ENCODE data around the gene ZBTB46. TPM values are rescaled to one million over a fixed set of nuclear protein-coding genes. Genes with fewer than 3 reads are reported as not detected.

The ZBTB46 gene
- total RNA-seq, 1 donor from 2014 or later, result 39.5 TPM

- Histone ChIP-seq H3K27ac (no peak overlapping the region), H3K36me3 (no peaks in the 10 kb centered on the region), H3K9me3 (no peaks in the 10 kb centered on the region), H3K4me3 (no peak overlapping the region), H3K27me3 (no peaks in the 10 kb centered on the region), H3K4me1 (no peaks in the 10 kb centered on the region)
- intact Hi-C loops (cut with DNase I), result no loop called here
- DNase-seq (ENCODE audit: low spot score in 2 of 2), result no peak
- no peak for TF ChIP-seq CTCF (IDR thresholded peaks at IDR 0.05)
Observed at GRCh38 chr20:63758152-63758551, 72.9 kb downstream of the ZBTB46 start.

GRCh38 chr20:63756648-63756991 is 74.4 kb downstream of the ZBTB46 start:
- DNase-seq (ENCODE audit: low spot score in 2 of 2), result no peak
- no peak overlapping the region for H3K27ac ChIP-seq
- H3K4me1 ChIP-seq, result no peaks in the 10 kb centered on the region
- H3K36me3 ChIP-seq, result no peaks in the 10 kb centered on the region
- H3K4me3 ChIP-seq, result no peak overlapping the region
- H3K27me3 ChIP-seq, result no peaks in the 10 kb centered on the region
- no peaks in the 10 kb centered on the region for H3K9me3 ChIP-seq
- intact Hi-C loops (cut with DNase I), result no loop called here
- no peak for TF ChIP-seq CTCF (IDR thresholded peaks at IDR 0.05)

DNA sequence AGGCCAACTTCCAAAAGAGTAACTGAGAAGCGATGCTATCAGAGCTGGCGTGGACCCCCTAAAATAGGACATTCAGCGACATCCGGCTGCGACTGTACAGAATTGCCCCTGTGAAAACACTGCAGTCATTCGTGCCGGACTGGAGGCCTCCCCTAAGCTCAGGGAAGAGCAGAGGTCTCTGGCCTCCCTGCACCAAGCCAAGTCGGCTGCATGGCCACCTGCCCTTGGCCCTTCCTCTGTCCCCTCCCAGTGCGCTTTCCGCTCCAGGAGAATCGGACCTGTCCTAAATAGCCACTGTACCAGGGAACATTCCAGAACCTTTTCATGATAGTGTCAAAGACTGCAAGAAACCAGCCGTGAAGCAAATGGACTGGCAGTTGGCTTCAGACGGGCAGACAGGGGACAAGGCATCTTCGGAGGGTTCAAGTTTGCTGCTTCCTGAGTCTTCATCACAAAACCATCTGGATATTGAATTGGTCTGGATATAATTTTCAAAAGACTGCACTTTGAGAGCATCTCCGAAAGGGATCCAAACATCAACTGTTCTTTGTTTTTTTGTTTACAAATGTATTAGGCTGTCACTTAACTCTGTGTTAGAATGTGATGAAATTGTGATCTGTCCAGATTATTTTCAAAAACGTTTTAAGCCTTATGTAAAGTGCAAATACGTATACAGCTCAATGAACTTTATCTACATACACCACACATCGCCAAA is 75.0 kb downstream of the ZBTB46 start:
- H3K27me3 ChIP-seq, result no peaks in the 10 kb centered on the region
- intact Hi-C loops (cut with DNase I), result no loop called here
- DNase-seq (ENCODE audit: low spot score in 2 of 2), result no peak
- H3K36me3 ChIP-seq, result no peaks in the 10 kb centered on the region
- H3K4me3 ChIP-seq, result no peak overlapping the region
- TF ChIP-seq CTCF (IDR thresholded peaks at IDR 0.05), result no peak
- H3K27ac ChIP-seq, result no peak overlapping the region
- H3K9me3 ChIP-seq, result no peaks in the 10 kb centered on the region
- H3K4me1 ChIP-seq, result no peaks in the 10 kb centered on the region

GRCh38 chr20:63754008-63754407 is 77.1 kb downstream of the ZBTB46 start:
- no peak for DNase-seq (ENCODE audit: low spot score in 2 of 2)
- no peak for TF ChIP-seq CTCF (IDR thresholded peaks at IDR 0.05)
- Histone ChIP-seq H3K4me1 (no peaks in the 10 kb centered on the region), H3K9me3 (no peaks in the 10 kb centered on the region), H3K36me3 (no peaks in the 10 kb centered on the region), H3K4me3 (no peak overlapping the region), H3K27ac (no peak overlapping the region), H3K27me3 (no peaks in the 10 kb centered on the region)
- intact Hi-C loops (cut with DNase I), result no loop called here

- no peak for TF ChIP-seq CTCF (IDR thresholded peaks at IDR 0.05)
- DNase-seq (ENCODE audit: low spot score in 2 of 2), result no peak
- Histone ChIP-seq H3K27ac (no peak overlapping the region), H3K9me3 (no peaks in the 10 kb centered on the region), H3K4me3 (no peak overlapping the region), H3K4me1 (no peaks in the 10 kb centered on the region), H3K36me3 (no peaks in the 10 kb centered on the region), H3K27me3 (no peaks in the 10 kb centered on the region)
- intact Hi-C loops (cut with DNase I), result no loop called here
Observed at GRCh38 chr20:63753381-63753780, 77.7 kb downstream of the ZBTB46 start.
